Measurements from ENCODE around the gene MYG1.

- TF ChIP-seq MAFK (IDR thresholded peaks at IDR 0.05; ENCODE audit: partially characterized antibody) (no peak), SMC3 (IDR thresholded peaks at IDR 0.05) (no peak), POLR2AphosphoS2 (conservative IDR thresholded peaks at IDR 0.05; ENCODE audit: low read length) (no peak)
These were observed 14.5 kb downstream of the MYG1 start for GRCh38 chr12:53313996-53314395.

All from A549 (cell line).